Measurements from ENCODE around the gene MAP3K12.
A peak's percentile ranks its signal among the peaks of the same experiment; 100 is the strongest.

MAP3K12 gene

GRCh38 chr12:53493610-53494391 is 5.5 kb downstream of the MAP3K12 start:
- DNase-seq (ENCODE audit: low read depth in 1 of 2, low spot score in 1 of 2) = no peak
- TF ChIP-seq CTCF (IDR thresholded peaks at IDR 0.05; ENCODE audit: insufficient read depth, low read length) (no peak), GABPA (IDR thresholded peaks at IDR 0.05; ENCODE audit: low read depth) (no peak), SPI1 (IDR thresholded peaks at IDR 0.05; ENCODE audit: borderline replicate concordance, low read depth) (no peak), POLR2AphosphoS5 (IDR thresholded peaks at IDR 0.05; ENCODE audit: low read depth) (no peak)
- TF ChIP-seq, protein P1, sequence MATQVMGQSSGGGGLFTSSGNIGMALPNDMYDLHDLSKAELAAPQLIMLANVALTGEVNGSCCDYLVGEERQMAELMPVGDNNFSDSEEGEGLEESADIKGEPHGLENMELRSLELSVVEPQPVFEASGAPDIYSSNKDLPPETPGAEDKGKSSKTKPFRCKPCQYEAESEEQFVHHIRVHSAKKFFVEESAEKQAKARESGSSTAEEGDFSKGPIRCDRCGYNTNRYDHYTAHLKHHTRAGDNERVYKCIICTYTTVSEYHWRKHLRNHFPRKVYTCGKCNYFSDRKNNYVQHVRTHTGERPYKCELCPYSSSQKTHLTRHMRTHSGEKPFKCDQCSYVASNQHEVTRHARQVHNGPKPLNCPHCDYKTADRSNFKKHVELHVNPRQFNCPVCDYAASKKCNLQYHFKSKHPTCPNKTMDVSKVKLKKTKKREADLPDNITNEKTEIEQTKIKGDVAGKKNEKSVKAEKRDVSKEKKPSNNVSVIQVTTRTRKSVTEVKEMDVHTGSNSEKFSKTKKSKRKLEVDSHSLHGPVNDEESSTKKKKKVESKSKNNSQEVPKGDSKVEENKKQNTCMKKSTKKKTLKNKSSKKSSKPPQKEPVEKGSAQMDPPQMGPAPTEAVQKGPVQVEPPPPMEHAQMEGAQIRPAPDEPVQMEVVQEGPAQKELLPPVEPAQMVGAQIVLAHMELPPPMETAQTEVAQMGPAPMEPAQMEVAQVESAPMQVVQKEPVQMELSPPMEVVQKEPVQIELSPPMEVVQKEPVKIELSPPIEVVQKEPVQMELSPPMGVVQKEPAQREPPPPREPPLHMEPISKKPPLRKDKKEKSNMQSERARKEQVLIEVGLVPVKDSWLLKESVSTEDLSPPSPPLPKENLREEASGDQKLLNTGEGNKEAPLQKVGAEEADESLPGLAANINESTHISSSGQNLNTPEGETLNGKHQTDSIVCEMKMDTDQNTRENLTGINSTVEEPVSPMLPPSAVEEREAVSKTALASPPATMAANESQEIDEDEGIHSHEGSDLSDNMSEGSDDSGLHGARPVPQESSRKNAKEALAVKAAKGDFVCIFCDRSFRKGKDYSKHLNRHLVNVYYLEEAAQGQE (IDR thresholded peaks at IDR 0.05; ENCODE audit: insufficient replicate concordance, low read depth) = no peak
- Histone ChIP-seq H3K4me3 (replicated peaks; ENCODE audit: insufficient read depth, low read length) (no peak overlapping the region), H3K27ac (replicated peaks) (no peak overlapping the region), H3K27me3 (ENCODE audit: insufficient read depth, poor library complexity, severe bottlenecking) (no peaks in the 10 kb centered on the region)

- DNase-seq (ENCODE audit: low read depth in 1 of 2, low spot score in 1 of 2) = peak; percentile 85 to 92
- H3K27ac ChIP-seq (replicated peaks) = no peak overlapping the region; the same call in 1 of the 2 replicates
- peak overlapping the region; percentile 51 for H3K4me3 ChIP-seq (replicated peaks; ENCODE audit: insufficient read depth, low read length)
- TF ChIP-seq, protein P1 (IDR thresholded peaks at IDR 0.05; ENCODE audit: insufficient replicate concordance, low read depth) = no peak
- TF ChIP-seq POLR2AphosphoS5 (IDR thresholded peaks at IDR 0.05; ENCODE audit: low read depth) (peak; percentile 42; the same call in 1 of the 2 replicates), SPI1 (IDR thresholded peaks at IDR 0.05; ENCODE audit: borderline replicate concordance, low read depth) (no peak), CTCF (IDR thresholded peaks at IDR 0.05; ENCODE audit: insufficient read depth, low read length) (no peak), GABPA (IDR thresholded peaks at IDR 0.05; ENCODE audit: low read depth) (no peak)
- no peaks in the 10 kb centered on the region for H3K27me3 ChIP-seq (ENCODE audit: insufficient read depth, poor library complexity, severe bottlenecking)
These were observed 6.2 kb downstream of the MAP3K12 start for GRCh38 chr12:53492830-53493609.

- no peak for TF ChIP-seq SPI1 (IDR thresholded peaks at IDR 0.05; ENCODE audit: borderline replicate concordance, low read depth)
- TF ChIP-seq CTCF (IDR thresholded peaks at IDR 0.05; ENCODE audit: insufficient read depth, low read length) = no peak
- no peak for TF ChIP-seq GABPA (IDR thresholded peaks at IDR 0.05; ENCODE audit: low read depth)
- TF ChIP-seq, protein P1 (IDR thresholded peaks at IDR 0.05; ENCODE audit: insufficient replicate concordance, low read depth) = no peak
- H3K27ac ChIP-seq (replicated peaks) = no peak overlapping the region
- DNase-seq (ENCODE audit: low read depth in 1 of 2, low spot score in 1 of 2) = peak in 1 of 2 experiments; percentile 10
- H3K27me3 ChIP-seq (ENCODE audit: insufficient read depth, poor library complexity, severe bottlenecking) = no peaks in the 10 kb centered on the region
- no peak overlapping the region for H3K4me3 ChIP-seq (replicated peaks; ENCODE audit: insufficient read depth, low read length)
These were observed 7.1 kb downstream of the MAP3K12 start for GRCh38 chr12:53492188-53492587.
